Right lobe of liver (tissue), 6 donors: ENCODE measurements around the gene PPT1. TPM values are rescaled to one million over a fixed set of nuclear protein-coding genes. Genes with fewer than 3 reads are reported as not detected.

ENCODE experiments used
- ATAC-seq, 4 donors: fragments of 200-7000 bp; cut with Tn5 transposase; one replicate each; pipeline ENCODE4 v1.9.1; 2020; ENCODE audit warnings: mild to moderate bottlenecking in 4 of 4, moderate library complexity in 4 of 4
- DNase-seq, 3 donors: peaks; one replicate each; pipeline ENCODE4 v3.0.0-alpha.2; 2020
- H3K27ac ChIP-seq, 3 donors: fragments of 200-600 bp; one replicate each; pipeline ENCODE4 v1.8.0; 2022
- H3K27me3 ChIP-seq, 2 donors: fragments of 200-600 bp; one replicate each; pipeline ENCODE4 v1.8.0; 2022
- H3K36me3 ChIP-seq, 4 donors: fragments of 200-600 bp; sonication (generic) in 1 of 4; one replicate each; pipeline versions ENCODE4 v1.5.1 to v1.8.0; 2017 to 2022; ENCODE audit warnings: control low read depth in 1 of 4
- H3K4me1 ChIP-seq, 4 donors: fragments of 200-600 bp; sonication (generic) in 1 of 4; one replicate each; pipeline versions ENCODE4 v1.5.1 to v1.8.0; 2017 to 2022; ENCODE audit warnings: control low read depth in 1 of 4
- H3K4me3 ChIP-seq, 3 donors: fragments of 200-600 bp; one replicate each; pipeline ENCODE4 v1.8.0; 2022
- H3K9me3 ChIP-seq, 4 donors: fragments of 200-600 bp; sonication (generic) in 1 of 4; one replicate each; pipeline versions ENCODE4 v1.5.1 to v1.8.0; 2017 to 2022; ENCODE audit warnings: control low read depth in 1 of 4
- CTCF ChIP-seq, 4 donors: fragments of 200-600 bp in 3 of 4; fragments of 450-650 bp in 1 of 4; IDR thresholded peaks; one replicate each; pipeline versions ENCODE4 v1.5.1 to v1.8.0; 2016 to 2022; ENCODE audit warnings: antibody characterized with exemption in 4 of 4, mild to moderate bottlenecking in 2 of 4
- POLR2A ChIP-seq: fragments of 450-650 bp; IDR thresholded peaks from one replicate; pipeline ENCODE4 v1.6.1; 2017; ENCODE audit warnings: antibody characterized with exemption, mild to moderate bottlenecking
- WGBS: methylation state at CpG from one replicate; pipeline ENCODE4 v1.1.6; 2018; ENCODE audit warnings: low coverage, low lambda C conversion rate; ENCODE audit not compliant: insufficient coverage; ENCODE audit errors: missing lambda C conversion rate; 5-methylcytosine and 5-hydroxymethylcytosine counted together
- intact Hi-C, 2 donors: fragments of 100-400 bp; cut with DNase I; formaldehyde crosslinking; loops; one replicate each; pipeline versions ENCODE4 v1.11.2 to v1.14.1; 2022
- total RNA-seq, 6 experiments: library from RNA; depleted of rRNA in 2 of 6; stranded (reverse); fragments of >200 nt in 2 of 6; fragmentation: NEBNext Ultra II Directional in 3 of 6; extraction: Animal tissue kit (Norgen Biotek cat#: 25700) in 3 of 6; gene quantifications; one replicate each; pipeline versions ENCODE4 v1.1.0 to v1.2.4, GENCODE V29; 2016 to 2023
- donor health status: DM: no; HTN: yes; CAD: no.
- donor health status: DM: no; HTN: no; CAD: no.
- donor health status: DM: no; HTN: no; CAD: no.
- donor health status: DM: no; HTN: yes; CAD: no.
- donor health status: DM: no; HTN: yes; CAD: no.

The PPT1 gene
- total RNA-seq, 6 experiments from 2014 or later: 16.5 to 47.8 (median 33.1) TPM

- H3K36me3 ChIP-seq: no peaks in the 10 kb centered on the region
- H3K27me3 ChIP-seq: no peaks in the 10 kb centered on the region
- H3K4me3 ChIP-seq: no peak overlapping the region
- no peak for ATAC-seq
- 72% methylated on average over 3 of the region's 3 CpGs for WGBS
- no peak overlapping the region for H3K27ac ChIP-seq
- TF ChIP-seq CTCF (IDR thresholded peaks at IDR 0.05) (no peak), POLR2A (no peak)
- DNase-seq: no peak
- H3K9me3 ChIP-seq: peaks cover 0 to 3% (median 0%) of the 10 kb centered on the region in 4 donors
- H3K4me1 ChIP-seq: no peaks in the 10 kb centered on the region
- intact Hi-C loops: loop anchor here in 1 of 2 donors (10.0 kb wide), 1 partner anchor 216 kb away; no protein-coding TSS in a partner anchor
Observed at GRCh38 chr1:40030528-40031135, 66.4 kb downstream of the PPT1 start.

- H3K4me1 ChIP-seq: no peaks in the 10 kb centered on the region
- ATAC-seq (no peak), DNase-seq (no peak)
- no peaks in the 10 kb centered on the region for H3K36me3 ChIP-seq
- no peaks in the 10 kb centered on the region for H3K27me3 ChIP-seq
- H3K27ac ChIP-seq: no peak overlapping the region
- no peak overlapping the region for H3K4me3 ChIP-seq
- H3K9me3 ChIP-seq: peaks cover 0 to 4% (median 0%) of the 10 kb centered on the region in 4 donors
- 56% methylated on average over 3 of the region's 3 CpGs for WGBS
- intact Hi-C loops: loop anchor here in 1 of 2 donors (10.0 kb wide), 1 partner anchor 215 kb away; no protein-coding TSS in a partner anchor
- TF ChIP-seq CTCF (IDR thresholded peaks at IDR 0.05) (no peak), POLR2A (no peak)
Observed at GRCh38 chr1:40029608-40030007, 67.4 kb downstream of the PPT1 start.

- intact Hi-C loops: no loop called here
- Histone ChIP-seq H3K36me3 (no peaks in the 10 kb centered on the region), H3K27me3 (no peaks in the 10 kb centered on the region), H3K27ac (no peak overlapping the region), H3K4me3 (no peak overlapping the region), H3K9me3 (peaks cover 0 to 4% (median 0%) of the 10 kb centered on the region in 4 donors), H3K4me1 (no peaks in the 10 kb centered on the region)
- ATAC-seq: no peak
- TF ChIP-seq POLR2A (no peak), CTCF (IDR thresholded peaks at IDR 0.05) (no peak)
- DNase-seq: no peak
Observed at GRCh38 chr1:40027647-40028046, 69.4 kb downstream of the PPT1 start.

GRCh38 chr1:40024671-40025070, 72.4 kb downstream of the PPT1 start:
- no peak for DNase-seq
- H3K9me3 ChIP-seq: peaks cover 0 to 4% (median 0%) of the 10 kb centered on the region in 4 donors
- intact Hi-C loops: no loop called here
- H3K27me3 ChIP-seq: no peaks in the 10 kb centered on the region
- TF ChIP-seq CTCF (IDR thresholded peaks at IDR 0.05) (no peak), POLR2A (no peak)
- ATAC-seq: no peak
- H3K4me3 ChIP-seq: no peak overlapping the region
- H3K4me1 ChIP-seq: no peaks in the 10 kb centered on the region
- WGBS: 39% methylated on average over 2 of the region's 2 CpGs
- H3K36me3 ChIP-seq: no peaks in the 10 kb centered on the region
- no peak overlapping the region for H3K27ac ChIP-seq
